Measurements from ENCODE around the gene LAMC3. TPM values are rescaled to one million over a fixed set of nuclear protein-coding genes. Genes with fewer than 3 reads are reported as not detected.
"Not testable (repeated sequence)": the region's sequence is repeated elsewhere in the genome, so short reads cannot be mapped to it uniquely, and the experiment has no call there.

LAMC3 gene
- total RNA-seq, 1 experiment from 2014 or later, result 0.28 TPM

DNA sequence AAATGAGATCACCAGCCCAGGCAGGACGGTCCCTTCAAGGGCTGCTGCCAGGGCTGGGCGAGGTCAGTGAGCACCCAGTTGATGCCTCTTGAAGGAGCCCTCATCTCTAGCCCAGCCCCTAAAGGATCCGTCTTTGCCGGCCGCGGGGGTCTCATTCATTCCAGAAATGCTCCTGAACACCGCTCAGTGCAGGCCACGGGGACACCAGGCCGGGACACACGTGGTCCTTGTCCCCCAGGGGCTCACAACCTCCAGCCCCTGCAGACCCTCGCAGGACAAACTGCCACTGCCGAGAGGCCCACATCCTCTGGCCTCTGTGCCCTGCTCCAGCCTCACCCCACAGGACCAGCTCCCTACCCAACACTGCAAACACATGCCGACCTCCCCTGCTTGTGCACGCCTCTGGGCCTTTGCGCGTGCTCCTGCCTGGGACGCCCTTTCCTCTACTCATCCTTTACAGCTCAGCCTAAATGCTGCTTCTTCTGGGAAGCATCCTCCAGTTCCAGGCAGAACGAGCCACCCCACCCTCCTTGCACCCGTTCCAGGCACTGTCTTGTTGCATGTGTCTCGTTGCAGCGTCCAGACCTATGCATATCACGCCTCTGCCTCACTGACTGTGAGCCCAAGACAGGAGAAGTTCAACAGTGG, 10.3 kb upstream of the LAMC3 start:
- BruUV-seq (replicated peaks), result no TSS peak
- DNase-seq (ENCODE audit: low spot score), result no peak
- POLR2A ChIA-PET (ENCODE audit: low non-redundant PET), result no interaction called here

DNA sequence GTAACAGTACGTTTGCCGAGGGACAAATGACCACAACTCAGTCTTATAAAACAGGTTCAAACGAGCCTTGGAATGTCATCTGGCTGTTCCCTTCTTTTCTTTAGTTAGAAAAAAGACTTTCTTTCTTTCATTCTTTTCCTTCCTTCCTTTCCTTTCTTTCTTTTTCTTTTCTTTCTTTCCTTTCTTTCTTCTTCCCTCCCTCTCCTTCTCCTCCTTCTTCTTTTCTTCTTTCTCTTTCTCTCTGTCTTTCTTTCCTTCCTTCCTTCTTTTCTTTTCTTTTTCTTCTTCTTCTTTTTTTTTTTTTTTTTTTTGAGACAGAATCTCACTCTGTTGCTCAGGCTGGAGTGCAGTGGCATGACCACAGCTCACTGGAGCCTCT, 9.7 kb upstream of the LAMC3 start:
- Histone ChIP-seq H3K4me1 (ENCODE audit: insufficient read depth, low read length, poor library complexity, severe bottlenecking) (peaks cover 5% of the 10 kb centered on the region), H3K36me3 (ENCODE audit: insufficient read depth, low read length, poor library complexity, severe bottlenecking) (no peaks in the 10 kb centered on the region), H3K4me3 (ENCODE audit: low read depth, low read length, poor library complexity, severe bottlenecking) (no peak overlapping the region), H3K9me3 (ENCODE audit: low read depth, low read length, poor library complexity, severe bottlenecking) (no peaks in the 10 kb centered on the region), H3K27me3 (replicated peaks; ENCODE audit: insufficient read depth, low read depth, low read length, poor library complexity) (peaks cover 7% of the 10 kb centered on the region), H3K27ac (ENCODE audit: low read depth, low read length, poor library complexity, severe bottlenecking) (no peak overlapping the region)
- DNase-seq (ENCODE audit: low spot score), result no peak
- no TSS peak for BruUV-seq (replicated peaks)
- CTCF ChIA-PET, result interaction anchor here (0.8 kb wide), 1 partner anchor 76 kb away, joined by 8 read pairs; no protein-coding TSS in a partner anchor
- intact Hi-C loops (cut with micrococcal nuclease; ENCODE audit: unreplicated experiment), result loop anchor here (2.0 to 5.0 kb wide), 3 partner anchors 48 to 292 kb away; no protein-coding TSS in a partner anchor
- no peak for TF ChIP-seq EZH2 (IDR thresholded peaks at IDR 0.05; ENCODE audit: borderline replicate concordance, low read depth, low read length, poor library complexity, severe bottlenecking)
- TF ChIP-seq, protein P1, sequence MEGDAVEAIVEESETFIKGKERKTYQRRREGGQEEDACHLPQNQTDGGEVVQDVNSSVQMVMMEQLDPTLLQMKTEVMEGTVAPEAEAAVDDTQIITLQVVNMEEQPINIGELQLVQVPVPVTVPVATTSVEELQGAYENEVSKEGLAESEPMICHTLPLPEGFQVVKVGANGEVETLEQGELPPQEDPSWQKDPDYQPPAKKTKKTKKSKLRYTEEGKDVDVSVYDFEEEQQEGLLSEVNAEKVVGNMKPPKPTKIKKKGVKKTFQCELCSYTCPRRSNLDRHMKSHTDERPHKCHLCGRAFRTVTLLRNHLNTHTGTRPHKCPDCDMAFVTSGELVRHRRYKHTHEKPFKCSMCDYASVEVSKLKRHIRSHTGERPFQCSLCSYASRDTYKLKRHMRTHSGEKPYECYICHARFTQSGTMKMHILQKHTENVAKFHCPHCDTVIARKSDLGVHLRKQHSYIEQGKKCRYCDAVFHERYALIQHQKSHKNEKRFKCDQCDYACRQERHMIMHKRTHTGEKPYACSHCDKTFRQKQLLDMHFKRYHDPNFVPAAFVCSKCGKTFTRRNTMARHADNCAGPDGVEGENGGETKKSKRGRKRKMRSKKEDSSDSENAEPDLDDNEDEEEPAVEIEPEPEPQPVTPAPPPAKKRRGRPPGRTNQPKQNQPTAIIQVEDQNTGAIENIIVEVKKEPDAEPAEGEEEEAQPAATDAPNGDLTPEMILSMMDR (conservative IDR thresholded peaks at IDR 0.05; ENCODE audit: low read depth, low read length), result no peak
- POLR2A ChIA-PET (ENCODE audit: low non-redundant PET), result no interaction called here

More for the DNA sequence above, 10.3 kb upstream of the LAMC3 start:
- no peaks in the 10 kb centered on the region for H3K36me3 ChIP-seq (ENCODE audit: insufficient read depth, low read length, poor library complexity, severe bottlenecking)
- H3K4me1 ChIP-seq (ENCODE audit: insufficient read depth, low read length, poor library complexity, severe bottlenecking), result peaks cover 5% of the 10 kb centered on the region
- H3K4me3 ChIP-seq (ENCODE audit: low read depth, low read length, poor library complexity, severe bottlenecking), result no peak overlapping the region
- intact Hi-C loops (cut with micrococcal nuclease; ENCODE audit: unreplicated experiment), result loop anchor here (2.0 to 5.0 kb wide), 3 partner anchors 48 to 291 kb away; no protein-coding TSS in a partner anchor
- peaks cover 7% of the 10 kb centered on the region for H3K27me3 ChIP-seq (replicated peaks; ENCODE audit: insufficient read depth, low read depth, low read length, poor library complexity)
- no peak overlapping the region for H3K27ac ChIP-seq (ENCODE audit: low read depth, low read length, poor library complexity, severe bottlenecking)
- no peaks in the 10 kb centered on the region for H3K9me3 ChIP-seq (ENCODE audit: low read depth, low read length, poor library complexity, severe bottlenecking)
- TF ChIP-seq, protein P1 (conservative IDR thresholded peaks at IDR 0.05; ENCODE audit: low read depth, low read length), result no peak
- no peak for TF ChIP-seq EZH2 (IDR thresholded peaks at IDR 0.05; ENCODE audit: borderline replicate concordance, low read depth, low read length, poor library complexity, severe bottlenecking)
- CTCF ChIA-PET, result interaction anchor here (0.6 to 1.1 kb wide), 8 partner anchors 9 to 1754 kb away, joined by 3 to 4 read pairs (median 3); no protein-coding TSS in a partner anchor

DNA sequence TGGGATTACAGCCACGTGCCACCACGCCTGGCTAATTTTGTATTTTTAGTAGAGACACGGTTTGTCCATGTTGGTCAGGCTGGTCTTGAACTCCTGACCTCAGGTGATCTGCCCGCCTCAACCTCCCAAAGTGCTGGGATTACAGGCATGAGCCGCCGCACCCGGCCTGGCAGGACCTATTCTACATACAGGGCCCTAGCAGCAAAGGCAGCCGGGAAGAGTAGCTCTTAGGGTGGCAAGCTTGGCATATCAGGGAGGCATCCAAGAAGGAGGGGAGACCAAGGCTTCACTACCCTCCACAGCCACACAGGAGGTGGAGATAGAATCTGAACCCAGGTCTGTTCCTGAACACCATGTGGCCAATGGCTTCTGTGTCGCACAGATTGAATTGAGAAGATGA, 8.4 kb upstream of the LAMC3 start:
- H3K27ac ChIP-seq (ENCODE audit: low read depth, low read length, poor library complexity, severe bottlenecking); POLR2A ChIA-PET (ENCODE audit: low non-redundant PET); CTCF ChIA-PET; H3K27me3 ChIP-seq (replicated peaks; ENCODE audit: insufficient read depth, low read depth, low read length, poor library complexity); H3K36me3 ChIP-seq (ENCODE audit: insufficient read depth, low read length, poor library complexity, severe bottlenecking); H3K4me1 ChIP-seq (ENCODE audit: insufficient read depth, low read length, poor library complexity, severe bottlenecking); intact Hi-C loops (cut with micrococcal nuclease; ENCODE audit: unreplicated experiment); H3K9me3 ChIP-seq (ENCODE audit: low read depth, low read length, poor library complexity, severe bottlenecking); DNase-seq (ENCODE audit: low spot score); BruUV-seq (replicated peaks); H3K4me3 ChIP-seq (ENCODE audit: low read depth, low read length, poor library complexity, severe bottlenecking): not testable (repeated sequence)

DNA sequence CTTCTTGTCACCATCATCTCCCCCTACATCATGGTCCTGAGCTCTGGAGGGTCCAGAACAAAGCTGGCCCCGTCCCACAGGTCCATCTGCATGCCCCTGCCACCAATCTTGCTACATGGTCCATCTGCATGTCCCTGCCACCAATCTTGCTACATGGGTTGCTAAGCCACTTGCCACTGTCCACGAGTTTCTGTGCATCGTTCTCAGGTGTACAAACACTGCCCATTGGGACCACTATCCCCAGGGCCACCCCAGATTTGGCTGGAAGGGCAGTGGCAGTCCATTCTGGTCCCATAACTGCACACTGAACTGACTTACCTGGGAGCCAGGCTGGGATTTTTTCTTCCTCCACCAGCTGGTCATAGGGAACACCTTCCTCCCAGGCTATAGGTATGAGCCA, 8.0 kb upstream of the LAMC3 start:
- Histone ChIP-seq H3K27me3 (replicated peaks; ENCODE audit: insufficient read depth, low read depth, low read length, poor library complexity) (peaks cover 7% of the 10 kb centered on the region), H3K9me3 (ENCODE audit: low read depth, low read length, poor library complexity, severe bottlenecking) (no peaks in the 10 kb centered on the region), H3K27ac (ENCODE audit: low read depth, low read length, poor library complexity, severe bottlenecking) (no peak overlapping the region), H3K4me1 (ENCODE audit: insufficient read depth, low read length, poor library complexity, severe bottlenecking) (no peaks in the 10 kb centered on the region), H3K36me3 (ENCODE audit: insufficient read depth, low read length, poor library complexity, severe bottlenecking) (no peaks in the 10 kb centered on the region), H3K4me3 (ENCODE audit: low read depth, low read length, poor library complexity, severe bottlenecking) (no peak overlapping the region)
- intact Hi-C loops (cut with micrococcal nuclease; ENCODE audit: unreplicated experiment), result no loop called here
- no TSS peak for BruUV-seq (replicated peaks)
- no peak for DNase-seq (ENCODE audit: low spot score)
- POLR2A ChIA-PET (ENCODE audit: low non-redundant PET), result no interaction called here
- CTCF ChIA-PET, result no interaction called here
- TF ChIP-seq EZH2 (IDR thresholded peaks at IDR 0.05; ENCODE audit: borderline replicate concordance, low read depth, low read length, poor library complexity, severe bottlenecking), result no peak
- TF ChIP-seq, protein P1 (conservative IDR thresholded peaks at IDR 0.05; ENCODE audit: low read depth, low read length), result no peak

Data from A673 (cell line).